Ishikawa (cell line): ENCODE data around the gene RTN4IP1.

Experiments
- EGR1 ChIP-seq: IDR thresholded peaks from 2 replicates; pipeline ENCODE4 v1.6.1; 2012
- EP300 ChIP-seq: IDR thresholded peaks from 2 replicates; pipeline ENCODE4 v1.6.1; 2012; ENCODE audit warnings: borderline replicate concordance
- FOXM1 ChIP-seq: IDR thresholded peaks from 2 replicates; pipeline ENCODE4 v1.6.1; 2012; ENCODE audit warnings: low read depth, borderline replicate concordance
- TCF12 ChIP-seq: IDR thresholded peaks from 2 replicates; pipeline ENCODE4 v1.6.1; 2012; ENCODE audit warnings: low read depth
- YY1 ChIP-seq: IDR thresholded peaks from 2 replicates; pipeline ENCODE4 v1.6.1; 2012; ENCODE audit warnings: low read depth

DNA sequence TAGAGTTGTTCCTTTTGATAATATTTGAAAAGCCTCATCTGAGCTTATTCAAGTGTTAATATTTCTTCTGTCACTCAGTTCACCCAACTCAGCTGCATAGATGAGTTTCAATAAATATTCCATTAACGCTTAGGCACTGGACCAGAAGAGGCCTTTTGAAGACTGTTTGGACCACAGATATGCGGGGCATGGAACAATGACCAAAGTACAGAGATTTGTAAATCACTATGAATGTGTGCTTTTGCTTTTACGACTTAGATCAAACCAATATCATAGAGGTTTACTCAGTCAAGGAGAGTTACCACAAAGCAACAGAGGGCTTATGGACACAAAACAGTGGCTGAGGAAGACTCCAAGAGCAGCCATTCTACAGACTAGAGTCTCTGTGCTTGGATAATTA is 99.9 kb downstream of the RTN4IP1 start:
- no peak for TF ChIP-seq YY1
- no peak for TF ChIP-seq FOXM1
- TF ChIP-seq EP300: no peak
- no peak for TF ChIP-seq EGR1
- no peak for TF ChIP-seq TCF12
